HG03108 (cell line): Measurements from ENCODE around the gene HAPSTR1.

Experiments used
- ATAC-seq: cut with Tn5 transposase; IDR thresholded peaks from one replicate; pipeline ENCODE4 v1.9.1; 2021; ENCODE audit warnings: moderate library complexity; ENCODE audit not compliant: unreplicated experiment

HAPSTR1 gene

DNA sequence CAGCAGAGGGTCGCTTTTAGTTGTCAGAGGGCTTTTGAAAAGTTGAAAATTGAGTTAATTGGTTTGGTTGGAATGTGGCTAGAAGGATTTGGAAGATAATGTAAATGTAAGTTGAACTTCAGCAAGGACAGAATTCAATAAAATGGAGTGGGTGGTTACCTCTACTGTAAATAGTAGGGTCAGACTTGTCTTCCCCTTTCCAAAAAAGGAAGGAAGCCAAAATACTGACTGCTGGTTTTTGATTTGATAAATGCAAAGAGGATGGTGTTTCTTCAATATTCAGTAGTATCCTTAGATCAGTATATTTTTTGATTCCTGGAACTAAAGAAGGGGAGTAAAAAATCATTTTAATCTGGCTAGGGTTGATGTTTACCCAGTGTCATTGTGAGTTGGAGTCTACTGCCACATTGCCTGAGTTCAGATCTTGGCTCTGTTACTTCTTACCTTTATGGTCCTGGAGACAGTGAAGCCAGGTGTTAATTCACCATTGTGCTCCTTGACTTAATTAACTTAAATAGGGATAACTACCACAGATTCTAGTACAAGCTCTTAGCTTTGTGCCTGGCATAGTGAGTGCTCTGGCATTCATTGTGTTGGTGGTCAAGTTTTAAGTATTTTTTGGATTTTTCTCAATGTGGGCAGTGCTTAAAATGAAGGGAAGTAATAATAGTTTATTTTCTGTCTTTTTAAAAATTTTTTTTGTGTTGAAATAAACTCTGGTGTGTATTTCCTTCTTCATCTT is 4.4 kb downstream of the HAPSTR1 start:
- no peak for ATAC-seq

DNA sequence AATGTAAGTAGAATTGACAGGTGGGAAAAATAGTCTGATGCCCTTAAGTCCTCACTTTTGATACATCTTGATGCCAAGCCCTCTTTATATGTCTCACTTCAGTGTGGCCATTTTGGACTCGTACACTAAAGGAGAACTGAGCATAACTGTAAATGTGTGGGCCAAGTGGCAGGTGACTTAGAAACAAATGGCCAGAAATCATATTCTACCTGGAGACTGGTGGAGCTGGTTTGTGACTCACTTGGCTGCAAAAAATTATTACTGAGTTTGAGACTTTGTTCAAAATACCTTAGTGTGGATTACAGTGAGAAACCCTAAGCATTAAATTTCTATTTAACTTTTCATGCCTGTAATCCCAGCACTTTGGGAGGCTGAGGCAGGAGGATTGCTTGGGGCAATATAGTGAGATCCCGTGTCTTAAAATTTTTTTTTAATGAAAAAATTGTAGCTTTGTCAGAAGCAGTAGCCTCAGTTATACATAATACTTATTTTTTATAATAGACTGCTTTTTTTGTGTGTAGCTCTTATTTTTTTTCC is 5.0 kb downstream of the HAPSTR1 start:
- no peak for ATAC-seq

DNA sequence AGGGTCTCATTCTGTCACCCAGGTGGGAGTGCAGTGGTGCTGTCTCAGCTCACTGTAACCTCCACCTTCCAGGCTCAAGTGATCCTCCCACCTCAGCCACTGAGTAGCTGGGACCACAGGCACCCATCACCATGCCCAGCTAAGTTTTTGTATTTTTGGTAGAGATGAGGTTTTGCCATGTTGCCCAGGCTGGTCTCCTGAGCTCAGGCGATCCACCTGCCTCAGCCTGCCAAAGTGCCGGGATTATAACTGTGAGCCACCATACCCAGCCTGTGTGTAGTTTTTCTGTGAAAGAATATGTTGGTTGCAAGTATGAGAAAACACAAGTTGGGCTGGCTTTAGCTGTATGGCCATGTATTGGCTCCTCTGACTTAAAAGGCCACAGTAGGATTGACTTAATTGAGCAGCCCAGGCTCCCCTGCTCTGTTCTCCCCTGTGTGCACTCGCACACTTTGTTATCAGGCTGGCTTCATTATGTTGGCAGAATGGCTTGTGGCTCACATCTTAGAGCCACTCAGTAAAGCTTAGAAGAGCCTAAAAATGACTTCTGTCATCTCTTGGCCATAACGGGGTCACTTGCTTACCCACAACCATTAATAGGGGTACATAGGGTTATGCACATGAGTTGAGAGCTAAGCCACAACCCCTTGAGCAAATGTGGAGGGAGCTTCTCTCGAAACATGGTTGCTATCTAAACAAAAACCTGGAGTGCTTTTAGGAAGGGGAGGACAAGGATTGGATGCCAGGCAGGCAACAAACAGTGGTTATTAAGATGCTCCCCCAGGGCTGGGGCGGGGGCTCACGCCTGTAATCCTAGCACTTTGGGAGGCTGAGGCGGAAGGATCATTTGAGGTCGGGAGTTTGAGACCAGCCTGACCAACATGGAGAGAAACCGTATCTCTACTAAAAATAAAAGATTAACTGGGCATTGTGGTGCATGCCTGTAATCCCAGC is 6.1 kb downstream of the HAPSTR1 start:
- no peak for ATAC-seq

DNA sequence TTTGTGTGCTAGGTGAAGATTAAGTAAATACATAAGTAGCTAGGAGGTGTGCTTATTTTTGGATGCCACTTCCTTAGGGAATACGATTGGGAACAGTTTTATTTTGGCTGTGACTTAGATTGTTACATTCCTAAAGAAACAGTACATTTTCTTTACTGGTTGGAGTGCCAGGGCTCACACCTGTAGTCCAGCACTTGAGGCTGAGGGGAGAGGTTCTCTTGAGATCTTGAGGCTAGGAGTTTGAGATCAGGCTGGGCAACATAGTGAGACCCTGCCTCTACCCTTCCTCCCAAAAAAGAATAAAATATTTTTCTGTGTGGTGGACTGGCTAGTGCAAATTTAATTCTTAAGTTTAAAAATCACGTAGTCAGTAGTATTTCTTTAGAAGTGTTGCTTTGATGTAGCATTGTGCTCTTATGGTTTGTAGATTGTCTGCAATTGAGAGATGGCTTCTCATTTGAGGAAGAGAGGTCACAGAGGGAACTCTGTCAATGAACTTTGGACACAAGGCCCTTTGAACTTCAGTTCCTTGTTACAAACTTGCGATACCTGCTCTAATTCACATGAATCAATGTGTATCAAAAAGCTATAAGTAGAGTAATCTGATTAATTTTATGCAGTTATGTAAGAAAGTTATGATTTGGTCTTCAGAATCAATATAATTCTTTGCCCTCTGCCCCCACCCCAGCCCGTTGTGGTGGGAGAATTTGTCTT is 7.1 kb downstream of the HAPSTR1 start:
- ATAC-seq = no peak

DNA sequence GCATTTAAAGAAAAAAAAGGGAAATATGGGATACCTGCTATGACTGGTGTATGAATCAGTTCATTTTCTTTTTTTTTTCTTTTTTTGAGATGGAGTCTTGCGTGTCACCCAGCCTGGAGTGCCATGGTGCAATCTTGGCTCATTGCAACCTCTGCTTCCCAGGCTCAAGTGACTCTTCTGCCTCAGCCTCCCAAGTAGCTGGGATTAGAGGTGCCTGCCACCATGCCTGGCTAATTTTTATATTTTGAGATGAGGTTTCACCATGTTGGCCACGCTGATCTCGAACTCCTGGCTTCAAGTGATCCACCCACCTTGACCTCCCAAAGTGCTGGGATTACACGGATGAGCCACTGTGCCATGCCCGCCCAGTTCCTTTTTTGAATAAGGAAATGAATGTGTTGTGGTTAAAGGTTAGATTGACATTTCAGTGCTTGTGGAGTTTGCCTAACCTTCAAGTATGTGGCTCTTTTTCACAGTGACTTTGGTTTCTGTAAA is 7.7 kb downstream of the HAPSTR1 start:
- no peak for ATAC-seq

DNA sequence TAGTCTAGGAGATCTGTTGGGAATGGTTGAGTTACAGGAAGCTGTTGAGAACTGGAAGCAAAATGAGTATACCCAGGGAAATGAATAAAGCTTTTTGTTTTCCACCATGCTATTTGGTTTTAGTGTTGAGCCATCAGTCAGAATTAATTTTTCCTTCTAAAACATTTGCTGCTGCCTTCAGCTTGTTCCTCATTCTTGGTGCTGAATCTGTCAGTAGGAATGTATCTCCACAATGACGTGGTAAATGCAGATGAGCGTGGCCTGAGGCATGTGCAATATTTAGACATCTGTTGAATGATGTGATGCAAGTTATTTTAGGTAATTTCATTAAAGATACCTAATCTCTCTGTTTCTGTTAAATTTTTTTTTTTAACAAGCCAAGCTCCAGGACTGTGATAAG is 10.9 kb downstream of the HAPSTR1 start:
- no peak for ATAC-seq

DNA sequence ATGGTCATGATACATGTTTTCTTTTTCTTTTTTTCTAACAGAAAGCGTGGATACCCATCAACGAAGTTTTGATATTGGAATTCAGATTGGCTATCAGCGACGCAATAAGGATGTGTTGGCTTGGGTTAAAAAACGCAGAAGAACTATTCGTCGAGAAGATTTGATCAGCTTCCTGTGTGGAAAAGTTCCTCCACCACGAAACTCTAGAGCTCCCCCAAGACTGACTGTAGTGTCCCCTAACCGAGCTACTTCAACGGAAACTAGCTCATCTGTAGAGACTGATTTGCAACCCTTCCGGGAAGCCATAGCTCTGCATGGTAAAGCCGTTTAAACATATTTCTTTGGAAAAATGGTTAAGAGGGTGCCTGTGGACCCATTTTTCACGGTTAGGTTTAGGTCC is 11.5 kb downstream of the HAPSTR1 start:
- no peak for ATAC-seq

DNA sequence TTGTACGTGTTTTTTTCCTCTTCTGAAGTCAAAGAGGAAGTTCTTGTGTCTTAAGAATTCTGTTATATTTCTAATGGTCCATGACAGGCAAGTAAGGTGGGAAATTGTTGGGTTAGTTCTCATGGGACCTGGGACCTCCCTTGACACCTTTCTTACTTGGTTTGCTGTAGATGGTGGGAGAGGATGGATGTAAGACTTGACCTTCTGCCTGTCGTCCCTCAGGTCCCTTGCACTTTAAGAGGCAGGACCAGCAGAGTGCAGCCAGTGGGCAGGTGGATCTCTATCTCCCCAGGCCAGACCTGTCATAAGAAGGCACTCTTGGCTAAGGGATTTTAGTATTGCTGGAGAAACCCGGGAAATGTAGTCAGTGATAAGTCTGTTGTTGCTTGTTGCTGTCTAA is 12.1 kb downstream of the HAPSTR1 start:
- ATAC-seq = no peak

DNA sequence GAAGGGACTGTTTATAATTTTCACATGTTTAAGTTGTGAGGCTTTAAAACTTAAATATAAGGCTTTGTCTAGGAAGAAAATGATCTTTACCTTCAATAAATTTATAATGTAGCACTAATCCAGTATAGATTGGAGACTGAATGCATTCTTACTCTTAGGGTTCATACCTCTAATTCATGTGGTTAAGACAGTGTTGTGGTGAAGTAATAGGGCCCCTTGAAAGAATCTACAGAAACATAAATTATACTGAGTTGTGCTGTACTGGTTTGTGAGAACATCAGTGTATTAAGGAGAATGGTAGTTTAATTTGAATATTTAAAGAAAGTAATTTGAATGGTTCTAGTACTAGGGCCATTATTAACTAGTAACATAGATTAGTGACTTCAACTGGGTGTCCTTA is 13.7 kb downstream of the HAPSTR1 start:
- no peak for ATAC-seq

DNA sequence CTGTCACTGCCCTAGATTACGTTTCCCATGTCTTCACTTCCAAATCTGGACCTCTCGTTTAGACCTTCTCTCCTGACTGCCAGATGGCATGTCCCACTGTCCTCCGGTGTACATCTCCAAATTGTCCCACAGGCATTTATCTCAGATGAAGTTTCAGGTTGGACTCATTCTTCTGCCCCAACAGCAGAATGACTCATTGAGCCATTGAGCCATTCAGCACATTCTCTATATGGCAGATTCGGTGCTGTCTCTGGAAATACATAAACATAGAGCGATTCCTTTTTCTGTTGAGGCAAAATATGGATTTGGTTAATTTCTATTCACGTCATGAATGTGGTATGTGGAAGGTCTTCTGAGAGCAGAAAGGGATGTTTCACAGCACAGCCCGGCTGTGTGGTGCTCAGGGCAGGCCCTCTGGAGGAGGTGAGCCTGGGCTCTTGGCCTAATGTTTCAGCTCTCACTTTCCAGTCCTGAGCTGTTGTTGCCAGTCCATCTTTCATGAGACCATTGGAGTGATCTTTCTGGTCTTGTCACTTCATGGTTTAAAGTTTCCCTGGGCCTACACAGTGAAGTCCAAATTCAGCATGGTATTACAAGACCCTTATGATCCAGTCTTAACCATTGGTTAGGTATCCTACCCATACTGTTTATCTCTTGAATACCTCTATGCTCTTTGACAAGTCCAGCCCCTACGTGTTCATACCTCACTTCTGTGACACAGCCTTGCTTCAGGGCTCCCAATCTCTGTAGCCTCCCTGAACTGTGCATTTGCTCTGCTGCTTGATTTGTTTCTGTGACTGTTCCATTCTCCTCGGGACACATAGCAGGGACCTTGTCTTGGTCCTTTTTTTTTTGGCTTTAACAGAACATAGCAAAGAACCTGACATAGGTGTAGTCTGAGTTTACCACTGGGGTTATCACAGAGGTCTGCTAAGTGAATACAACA is 15.9 kb downstream of the HAPSTR1 start:
- no peak for ATAC-seq

DNA sequence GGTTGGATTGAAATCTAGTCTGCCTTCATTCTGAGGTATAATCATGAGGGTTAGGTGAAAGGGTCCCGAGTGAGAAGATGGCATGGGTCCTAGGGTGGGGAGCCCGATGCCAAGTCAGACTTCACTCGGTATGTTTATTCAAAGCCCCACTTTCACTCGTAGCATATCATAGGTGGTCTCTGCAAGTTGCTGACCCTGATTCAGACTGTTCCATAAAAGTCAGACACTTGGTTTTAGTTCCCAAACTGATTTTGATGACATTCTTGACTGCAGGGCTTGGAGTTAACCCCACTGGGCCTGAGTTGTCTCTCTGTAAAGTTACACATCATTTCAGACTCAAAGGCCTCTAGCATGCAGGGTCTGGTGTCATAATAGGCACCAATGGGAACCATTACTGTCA is 17.8 kb downstream of the HAPSTR1 start:
- no peak for ATAC-seq

DNA sequence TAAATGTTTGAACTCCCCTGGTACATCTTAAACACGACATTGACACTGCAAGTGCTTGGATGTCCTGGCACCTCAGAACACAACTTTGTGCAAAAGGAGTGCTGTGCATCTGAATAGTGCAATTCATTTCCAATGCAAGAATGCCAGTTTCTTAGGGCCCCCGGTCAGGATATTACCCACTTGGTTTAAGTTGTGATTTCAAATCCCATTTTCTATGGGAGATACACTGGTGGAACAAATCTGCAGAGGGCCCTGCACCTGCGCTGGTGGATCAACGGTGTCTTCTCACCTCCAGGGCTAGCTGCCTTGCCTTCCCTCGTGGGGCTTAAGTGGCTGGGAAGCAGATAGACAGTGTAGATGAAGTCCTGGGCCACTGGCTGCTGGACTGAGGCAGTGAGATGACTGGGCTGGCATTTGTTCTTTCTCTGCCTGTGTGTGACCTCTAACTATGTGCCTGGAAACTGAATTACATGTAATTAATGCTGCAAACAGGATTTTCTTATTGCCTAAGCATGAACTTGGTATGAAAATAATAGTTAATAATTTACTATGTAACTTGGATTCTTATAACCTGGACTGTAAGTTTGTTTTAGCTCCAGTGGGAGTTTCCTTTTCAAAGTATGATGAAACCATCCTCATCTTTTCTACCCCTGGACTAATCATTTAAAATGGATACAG is 20.9 kb downstream of the HAPSTR1 start:
- ATAC-seq = no peak

DNA sequence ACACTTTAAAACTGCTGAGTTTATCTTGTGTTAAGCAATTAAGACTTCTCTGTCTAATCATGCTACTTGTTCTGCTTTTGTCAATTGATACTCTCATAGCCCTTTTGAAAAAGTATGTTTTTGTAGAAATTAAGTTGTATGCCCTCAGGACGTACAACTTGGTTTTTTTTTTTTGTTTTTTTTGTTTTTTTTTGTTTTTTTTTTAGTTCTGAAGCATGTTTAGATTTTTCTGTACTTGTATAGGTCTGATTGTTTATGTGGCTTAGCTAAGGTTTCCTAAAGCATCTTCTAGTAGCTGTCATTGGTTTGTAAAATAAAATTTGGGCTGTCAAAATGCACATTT is 21.4 kb downstream of the HAPSTR1 start:
- no peak for ATAC-seq

DNA sequence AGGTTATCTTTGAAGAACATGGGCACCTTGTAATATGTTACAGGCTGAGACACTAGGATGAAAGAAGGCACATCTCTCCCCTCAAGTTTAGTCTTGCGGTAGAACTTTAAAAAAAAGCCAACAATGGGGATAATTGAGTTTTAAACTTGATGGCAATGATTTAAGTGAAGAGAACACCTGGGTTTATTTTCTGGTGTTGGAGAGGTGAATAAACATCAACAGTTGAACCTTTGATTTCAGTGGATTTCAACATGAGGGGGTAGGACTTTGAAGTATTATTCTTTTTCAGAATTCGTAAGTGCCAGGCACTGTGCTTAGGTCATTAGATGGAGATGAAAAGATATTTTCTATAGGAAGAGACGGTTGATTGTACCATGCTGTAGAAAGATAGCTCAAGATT is 22.3 kb downstream of the HAPSTR1 start:
- ATAC-seq = no peak

DNA sequence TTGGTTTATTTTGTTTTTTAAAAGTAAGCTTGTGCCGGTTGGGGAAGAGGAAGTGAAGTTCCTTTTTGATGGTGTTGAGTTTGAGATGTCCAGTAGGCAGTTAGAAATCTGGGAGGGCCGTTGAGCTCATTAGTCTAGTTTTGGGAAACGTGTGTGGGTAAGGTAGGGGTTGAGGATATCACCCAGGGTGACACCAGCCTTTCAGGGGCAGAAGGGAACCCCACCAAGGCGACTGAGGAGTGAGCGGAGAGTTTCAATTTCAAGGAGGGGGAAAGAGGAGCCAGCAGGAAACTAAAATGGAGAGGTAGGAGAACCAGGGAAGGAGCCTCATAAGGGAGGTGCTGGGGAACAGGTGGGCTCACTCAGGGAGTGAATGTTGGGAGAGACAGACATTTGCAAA is 22.7 kb downstream of the HAPSTR1 start:
- no peak for ATAC-seq

DNA sequence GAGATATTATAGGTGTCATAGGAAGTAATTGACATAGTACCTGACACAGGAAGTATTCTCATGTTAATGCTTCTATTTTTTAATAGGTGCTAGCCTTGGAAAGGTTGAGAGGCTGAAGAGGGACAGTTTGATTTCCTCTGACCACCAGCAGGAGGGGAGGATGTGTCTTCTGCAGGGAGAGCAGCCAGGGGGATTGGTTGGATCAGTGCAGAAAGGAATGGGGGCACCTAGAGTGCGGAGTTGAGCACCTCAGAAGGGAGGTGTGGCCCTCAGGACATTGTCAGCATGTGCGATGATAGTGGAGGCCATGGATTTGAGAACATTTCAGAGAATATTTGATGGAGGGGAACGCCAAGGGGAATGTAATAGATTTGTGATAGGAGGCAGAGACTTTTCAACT is 23.4 kb downstream of the HAPSTR1 start:
- no peak for ATAC-seq

DNA sequence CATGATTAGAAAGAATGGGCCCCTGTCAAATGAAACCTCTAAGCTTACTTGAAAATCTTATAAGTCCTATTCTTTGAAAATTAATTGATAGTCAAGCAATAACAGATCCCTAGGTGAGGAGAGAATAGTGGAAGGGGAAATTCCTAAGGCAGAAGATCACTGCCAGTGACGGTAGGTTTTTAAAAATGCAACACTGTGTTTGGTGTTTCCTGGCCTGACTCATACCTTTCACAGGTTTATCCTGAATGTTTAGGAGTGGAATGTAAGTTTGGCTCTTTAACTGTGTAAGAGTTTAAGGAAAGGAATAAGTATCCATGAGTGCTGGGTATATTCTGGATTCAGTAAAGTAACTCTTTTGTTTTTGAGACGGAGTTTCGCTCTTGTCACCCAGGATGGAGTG is 23.8 kb downstream of the HAPSTR1 start:
- no peak for ATAC-seq

DNA sequence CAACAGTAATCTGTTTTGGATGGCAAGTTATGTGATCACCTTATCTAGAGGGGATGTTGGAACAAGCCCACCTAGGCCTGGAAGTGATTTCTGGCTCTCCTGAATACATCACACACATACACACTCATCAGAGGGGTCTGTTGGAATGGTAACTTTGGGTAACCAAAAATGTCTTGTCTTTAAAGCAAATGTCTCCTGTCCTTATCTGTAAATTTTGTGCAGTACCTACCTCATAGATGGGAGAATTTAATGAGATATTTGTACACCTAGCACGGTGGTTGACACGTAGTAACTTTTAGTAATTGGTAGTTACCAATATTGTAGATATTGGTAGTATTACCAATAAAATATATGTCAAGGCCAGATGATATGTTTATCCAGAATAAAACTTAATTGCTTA is 24.7 kb downstream of the HAPSTR1 start:
- ATAC-seq = no peak

DNA sequence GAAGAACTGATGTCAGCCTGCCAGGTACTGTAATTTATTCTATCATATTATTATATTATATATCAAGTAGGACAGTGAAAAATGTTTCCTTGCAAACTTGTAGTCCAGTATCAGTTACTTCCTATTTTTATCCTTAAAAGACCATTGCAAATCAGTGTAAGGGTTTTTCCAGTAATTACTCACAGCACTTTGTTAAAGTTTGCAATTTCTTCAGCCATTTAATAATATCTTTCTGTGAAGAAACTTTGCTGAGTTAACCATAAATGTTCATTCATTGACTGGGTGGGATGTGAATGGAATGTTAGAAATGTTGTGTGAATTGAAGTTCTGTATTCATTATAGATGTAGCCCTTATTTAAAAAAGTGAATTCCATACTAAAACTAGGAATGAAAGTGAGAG is 26.7 kb downstream of the HAPSTR1 start:
- ATAC-seq = no peak

DNA sequence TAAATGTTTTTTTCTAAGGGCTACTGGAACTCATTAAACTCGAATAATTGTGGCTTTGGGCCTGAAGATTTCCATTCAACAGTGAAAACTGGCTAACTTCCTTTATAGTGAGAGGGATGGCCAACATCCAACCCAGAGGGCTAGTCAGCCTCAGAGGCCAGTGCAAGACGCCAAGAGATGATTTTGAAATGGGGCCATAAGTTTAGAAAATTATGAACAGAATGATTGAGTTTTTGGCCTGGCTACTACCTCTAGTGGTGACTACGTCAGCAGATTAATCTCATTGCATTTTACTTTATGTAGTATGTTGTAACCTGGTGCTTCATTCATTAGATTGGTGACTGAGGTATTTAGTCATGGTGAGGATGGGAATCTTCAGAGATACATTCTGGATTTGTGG is 28.4 kb downstream of the HAPSTR1 start:
- no peak for ATAC-seq
